ENCODE data around the gene CD7.
"Not testable (repeated sequence)": the region's sequence is repeated elsewhere in the genome, so short reads cannot be mapped to it uniquely, and the experiment has no call there.

The CD7 gene

DNA sequence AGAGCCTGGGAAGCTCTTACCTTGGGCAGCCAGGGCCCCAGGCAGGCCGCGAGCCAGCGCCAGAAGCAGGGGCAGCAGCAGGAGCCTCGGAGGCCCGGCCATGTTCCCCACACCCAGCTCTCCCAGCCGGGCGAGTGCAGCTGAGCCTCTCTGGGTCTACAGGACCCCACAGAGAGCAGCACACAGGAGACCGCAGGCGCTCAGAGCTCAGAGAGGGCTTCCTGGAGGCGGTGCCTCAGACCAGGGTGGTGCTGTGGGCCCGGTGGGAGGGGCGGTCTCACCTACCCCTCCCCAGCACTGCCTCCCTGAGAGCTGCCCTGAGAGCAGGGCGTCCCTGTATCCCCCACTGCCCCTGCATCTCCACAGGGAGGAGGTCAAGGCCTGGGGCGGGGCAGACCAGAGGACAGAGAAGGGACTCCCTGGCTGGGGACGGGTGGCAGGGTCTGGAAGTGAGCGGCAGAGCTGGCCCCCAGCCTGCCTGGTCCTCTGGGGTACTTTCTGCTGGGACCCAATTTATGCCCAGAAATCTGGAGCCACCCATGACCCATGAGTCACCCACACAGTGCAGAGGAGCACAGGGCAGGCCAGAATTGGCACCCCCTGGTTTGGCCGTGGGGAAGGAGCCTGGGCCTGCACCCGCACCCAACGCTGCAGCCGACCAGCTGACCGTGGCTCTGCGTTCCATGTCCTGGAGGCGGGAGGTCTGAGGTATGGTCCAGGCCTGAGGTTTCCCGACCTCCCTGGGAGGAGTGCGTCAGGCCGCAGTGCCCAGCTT, at the start of gene CD7:
Gene CD7, minus strand, starts transcription at position 215 of the 775 bp plus-strand sequence. Its CDS starts 113 bp downstream, at position 102.
- DNase-seq = peak; percentile 84

DNA sequence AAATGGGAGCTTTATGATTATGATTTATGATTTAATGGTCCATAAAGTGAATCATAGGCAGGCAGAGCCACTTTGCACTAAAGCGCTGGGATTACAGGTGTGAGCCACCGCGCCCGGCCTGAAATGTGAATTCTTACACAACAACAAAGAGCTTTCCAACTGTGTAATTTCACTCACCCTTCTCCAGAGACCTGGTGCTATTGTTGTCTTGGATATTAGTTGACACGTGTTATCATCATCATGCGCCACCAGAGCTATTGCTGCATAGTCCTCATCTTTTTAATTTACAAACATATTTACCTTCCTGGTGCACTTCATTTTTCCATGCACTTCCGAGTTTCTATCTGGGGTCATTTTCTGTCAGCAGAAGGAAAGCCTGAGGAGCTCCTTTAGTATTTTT, 49.3 kb upstream of the CD7 start:
- no peak for DNase-seq

DNA sequence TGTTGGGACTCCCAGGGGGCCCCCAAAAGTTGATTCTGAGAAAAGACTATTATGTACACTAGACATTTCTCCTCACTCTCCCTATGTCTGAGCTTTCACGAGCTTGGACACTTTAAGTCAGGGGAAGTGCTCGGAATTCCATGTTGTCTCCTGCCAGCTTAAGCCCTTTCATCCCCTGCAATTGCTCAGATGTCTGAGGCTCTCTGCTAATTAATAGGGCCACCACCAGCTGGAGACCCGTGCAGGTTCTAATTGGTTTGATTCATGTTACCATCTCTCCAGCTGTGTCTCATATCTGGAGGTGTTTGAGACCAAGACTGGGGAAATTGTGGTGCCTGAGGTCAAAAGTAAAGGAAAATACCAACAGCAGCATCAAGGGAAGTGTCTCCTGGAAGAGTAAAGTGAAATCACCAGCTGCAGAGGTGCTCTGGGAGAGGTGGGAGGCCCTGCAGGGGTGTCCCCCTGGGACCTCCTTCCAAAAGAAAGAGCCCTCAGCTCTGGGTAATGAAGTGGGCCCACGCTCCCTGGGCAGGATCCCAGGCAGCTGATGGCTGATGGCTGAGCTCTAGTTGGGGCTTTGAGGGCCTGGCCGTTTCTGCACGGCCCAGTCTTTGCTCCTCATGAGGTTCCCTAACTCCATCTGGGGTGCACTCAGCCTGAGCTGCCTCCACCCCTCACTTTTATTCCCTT, 48.3 kb upstream of the CD7 start:
- DNase-seq = no peak

DNA sequence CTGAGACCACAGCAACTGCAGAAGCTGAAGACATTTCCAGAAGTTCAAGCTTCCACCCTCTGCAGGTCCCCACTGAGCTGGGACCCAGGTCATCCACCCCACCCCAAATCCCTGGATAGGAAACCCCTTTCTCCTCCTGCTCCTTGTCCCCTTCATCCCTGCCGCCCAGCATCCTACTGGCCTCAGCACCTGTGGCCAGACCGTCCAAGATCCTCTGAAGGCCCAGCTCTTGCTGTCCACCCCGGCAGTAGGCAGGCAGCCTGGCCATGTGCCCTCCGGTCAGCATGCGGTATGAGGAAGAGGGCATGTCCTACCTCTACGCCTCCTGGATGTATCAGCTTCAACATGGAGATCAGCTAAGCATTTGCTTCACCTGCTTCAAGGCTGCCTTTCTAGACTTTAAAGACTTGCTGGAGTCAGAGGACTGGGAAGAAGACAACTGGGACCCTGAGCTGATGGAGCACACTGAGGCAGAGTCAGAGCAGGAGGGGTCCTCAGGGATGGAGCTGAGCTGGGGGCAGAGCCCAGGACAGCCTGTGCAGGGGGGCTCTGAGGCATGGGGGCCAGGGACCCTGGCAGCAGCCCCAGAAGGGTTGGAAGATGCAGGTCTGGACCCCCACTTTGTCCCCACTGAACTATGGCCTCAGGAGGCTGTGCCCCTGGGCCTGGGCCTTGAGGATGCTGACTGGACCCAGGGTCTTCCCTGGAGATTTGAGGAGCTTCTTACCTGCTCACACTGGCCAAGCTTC, 44.7 kb upstream of the CD7 start:
- no peak for DNase-seq

DNA sequence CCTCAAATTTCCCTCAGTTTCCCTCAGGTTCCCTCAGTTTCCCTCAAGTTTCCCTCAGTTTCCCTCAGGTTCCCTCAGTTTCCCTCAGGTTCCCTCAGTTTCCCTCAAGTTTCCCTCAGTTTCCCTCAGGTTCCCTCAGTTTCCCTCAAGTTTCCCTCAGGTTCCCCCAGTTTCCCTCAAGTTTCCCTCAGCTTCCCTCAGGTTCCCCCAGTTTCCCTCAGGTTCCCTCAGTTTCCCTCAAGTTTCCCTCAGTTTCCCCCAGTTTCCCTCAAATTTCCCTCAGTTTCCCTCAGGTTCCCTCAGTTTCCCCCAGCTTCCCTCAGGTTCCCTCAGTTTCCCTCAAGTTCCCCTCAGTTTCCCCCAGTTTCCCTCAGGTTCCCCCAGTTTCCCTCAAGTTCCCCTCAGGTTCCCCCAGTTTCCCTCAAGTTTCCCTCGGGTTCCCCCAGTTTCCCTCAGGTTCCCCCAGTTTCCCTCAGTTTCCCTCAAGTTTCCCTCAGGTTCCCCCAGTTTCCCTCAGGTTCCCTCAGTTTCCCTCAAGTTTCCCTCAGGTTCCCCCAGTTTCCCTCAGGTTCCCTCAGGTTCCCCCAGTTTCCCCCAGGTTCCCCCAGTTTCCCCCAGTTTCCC, 42.2 kb upstream of the CD7 start:
- DNase-seq = not testable (repeated sequence)

DNA sequence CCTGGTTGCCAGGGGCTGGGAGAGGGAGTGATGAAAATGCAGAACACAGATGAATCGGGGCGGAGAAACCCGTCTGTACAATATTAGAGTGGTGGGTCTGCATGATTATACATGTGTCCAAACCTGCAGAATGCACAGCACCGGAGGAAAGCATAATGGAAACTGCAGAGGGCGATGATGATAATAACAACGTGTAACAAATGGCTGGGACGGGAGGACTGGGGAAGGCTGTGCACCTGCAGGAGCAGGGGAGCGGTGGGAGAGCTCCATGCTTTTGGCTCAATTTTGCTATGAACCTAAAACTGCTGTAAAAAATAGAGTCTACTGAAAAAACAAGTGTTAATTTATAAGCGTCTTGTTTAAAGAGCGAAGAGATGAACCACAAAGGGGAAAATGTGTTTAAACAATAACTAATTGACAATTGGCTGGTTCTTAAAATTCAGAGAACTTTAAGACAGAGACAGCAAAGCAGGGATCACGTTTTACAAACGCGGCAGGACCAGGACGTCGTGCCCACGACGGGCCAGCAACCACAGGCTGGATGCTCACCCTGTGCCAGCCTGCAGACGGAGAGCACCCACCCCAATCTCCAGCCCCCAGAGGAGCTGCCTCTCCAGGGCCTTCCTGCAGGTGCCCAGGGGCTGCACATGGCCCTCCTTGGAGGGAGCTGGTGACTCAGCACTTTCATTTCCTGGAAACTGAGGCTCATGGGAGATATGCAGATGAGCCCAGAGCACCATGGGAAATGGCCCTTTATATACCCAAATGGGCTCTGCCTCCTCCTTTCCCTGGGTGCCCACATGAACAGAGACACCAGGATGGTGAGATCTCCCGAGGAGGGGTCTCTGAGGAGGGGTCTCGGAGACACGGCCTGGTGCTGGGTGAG, 41.3 kb upstream of the CD7 start, which contains the start of gene TEX19:
Gene TEX19, plus strand, starts transcription at position 783 of the 886 bp plus-strand sequence. CDS start 2,904 bp downstream, outside the sequence.
- no peak for DNase-seq

DNA sequence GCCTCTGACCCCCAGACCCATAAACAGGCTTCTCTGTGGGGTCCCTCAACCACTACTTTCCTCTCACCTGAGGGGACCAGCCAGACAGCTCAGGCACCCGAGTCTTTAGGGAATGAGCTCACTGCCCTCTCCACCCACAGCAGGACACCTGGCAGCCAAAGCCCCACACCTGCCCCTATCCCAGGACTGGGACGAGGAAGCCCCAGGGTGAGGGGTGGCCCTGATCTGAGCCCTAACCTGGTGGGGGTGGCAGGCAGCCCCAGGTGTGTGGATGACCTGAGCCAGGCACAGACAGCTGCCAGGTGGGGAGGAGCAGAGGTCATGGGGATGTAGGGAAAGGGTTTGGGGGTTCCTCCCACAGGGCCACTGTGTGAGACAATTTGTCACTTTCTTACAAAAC, 40.0 kb upstream of the CD7 start:
- DNase-seq = no peak

DNA sequence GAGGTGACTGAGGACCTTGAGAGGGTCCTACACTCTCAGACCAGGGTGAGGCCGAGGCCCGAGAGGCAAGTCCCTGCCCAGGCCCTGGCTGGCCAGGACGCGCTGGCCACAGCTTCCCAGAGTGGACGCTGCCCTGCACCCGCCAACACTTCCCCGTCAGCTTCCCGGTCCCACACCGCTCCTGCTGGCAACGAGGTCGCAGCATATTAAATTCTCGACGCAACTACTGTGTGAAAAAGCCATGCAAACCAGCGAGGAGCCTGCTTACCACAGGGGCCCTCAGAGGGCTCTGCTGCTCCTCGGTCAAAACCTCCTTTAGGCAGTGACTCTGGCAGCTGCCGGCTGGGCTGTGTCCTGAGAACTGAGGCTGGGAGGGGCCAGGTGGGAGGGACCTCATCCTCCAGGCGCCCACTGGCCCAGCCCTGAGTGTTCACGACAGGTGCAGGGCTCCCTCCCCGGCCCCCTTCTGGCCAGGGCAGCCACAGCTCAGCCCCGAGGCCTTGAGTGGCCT, 39.5 kb upstream of the CD7 start:
- no peak for DNase-seq

DNA sequence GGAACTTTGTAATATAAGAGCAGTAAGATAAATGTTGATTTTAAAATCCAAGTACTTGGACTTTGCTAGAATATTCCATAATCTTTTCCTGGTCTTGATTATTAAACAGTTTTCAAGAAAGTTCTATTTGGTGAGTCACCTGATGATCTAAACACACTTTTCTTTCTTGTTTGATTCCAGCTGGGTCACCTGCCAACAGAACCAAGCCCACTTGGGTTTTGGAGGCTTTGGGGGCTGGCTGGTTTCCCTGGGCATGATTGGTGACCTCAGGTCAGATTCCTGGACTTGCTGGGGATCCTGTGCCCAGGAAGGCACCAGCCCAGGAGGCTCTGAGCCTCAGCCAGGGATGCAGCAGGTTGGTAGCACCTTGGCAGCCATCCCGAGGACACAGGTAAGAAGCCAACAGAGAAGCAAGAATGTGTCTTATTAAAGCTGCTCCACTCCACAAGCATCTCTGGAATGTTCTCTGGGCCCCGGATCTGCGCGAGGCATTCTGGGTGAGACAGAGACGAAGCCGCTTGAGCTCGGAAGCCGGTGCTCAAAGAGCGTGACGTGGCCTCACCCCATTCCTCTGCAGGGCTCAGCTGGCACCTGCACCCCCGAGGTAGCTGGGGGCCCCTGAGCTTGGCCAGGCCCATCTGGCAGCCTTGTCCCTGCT, 38.5 kb upstream of the CD7 start:
- DNase-seq = no peak

DNA sequence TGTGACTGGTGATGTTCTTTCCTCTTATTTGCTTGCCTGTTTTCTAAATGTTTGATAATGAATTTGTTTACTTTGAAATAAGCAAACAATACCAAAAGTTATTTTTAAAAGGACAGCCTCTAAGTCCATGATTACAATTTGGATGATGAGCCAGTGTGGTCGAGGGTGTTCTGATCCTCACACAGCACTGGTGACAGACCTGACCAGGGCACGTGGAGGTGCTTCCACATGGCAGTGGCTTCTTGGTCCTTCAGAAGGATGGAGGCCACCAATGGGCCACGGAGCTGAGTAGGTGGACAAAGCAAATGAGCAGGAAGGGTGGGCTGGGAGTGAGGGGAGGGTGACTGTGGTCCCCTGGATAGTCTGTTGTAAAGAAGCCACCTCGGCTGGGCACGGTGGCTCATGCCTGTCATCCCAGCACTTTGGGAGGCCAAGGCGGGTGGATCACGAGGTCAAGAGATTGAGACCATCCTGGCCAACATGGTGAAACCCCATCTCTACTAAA, 37.4 kb upstream of the CD7 start:
- no peak for DNase-seq

DNA sequence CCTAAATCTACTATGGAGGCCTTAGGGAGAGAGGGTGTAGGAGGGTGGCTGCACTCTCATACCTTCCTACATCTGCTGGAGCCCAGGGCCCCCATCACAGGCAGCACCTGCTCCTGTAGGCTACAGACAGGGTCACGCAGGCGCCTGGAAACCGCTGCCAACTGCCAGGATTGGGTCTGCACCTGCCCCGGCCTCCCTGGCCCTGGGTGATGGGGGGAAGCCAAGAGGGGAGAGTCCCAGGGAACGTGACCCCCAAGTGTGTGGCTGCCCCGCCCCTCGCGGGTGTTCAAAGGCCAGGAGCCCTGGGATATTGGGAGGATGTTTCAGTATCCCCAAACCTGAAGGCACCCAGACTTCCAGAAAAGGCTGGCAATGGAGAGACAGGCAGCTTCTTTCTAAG, 36.1 kb upstream of the CD7 start:
- DNase-seq = no peak

DNA sequence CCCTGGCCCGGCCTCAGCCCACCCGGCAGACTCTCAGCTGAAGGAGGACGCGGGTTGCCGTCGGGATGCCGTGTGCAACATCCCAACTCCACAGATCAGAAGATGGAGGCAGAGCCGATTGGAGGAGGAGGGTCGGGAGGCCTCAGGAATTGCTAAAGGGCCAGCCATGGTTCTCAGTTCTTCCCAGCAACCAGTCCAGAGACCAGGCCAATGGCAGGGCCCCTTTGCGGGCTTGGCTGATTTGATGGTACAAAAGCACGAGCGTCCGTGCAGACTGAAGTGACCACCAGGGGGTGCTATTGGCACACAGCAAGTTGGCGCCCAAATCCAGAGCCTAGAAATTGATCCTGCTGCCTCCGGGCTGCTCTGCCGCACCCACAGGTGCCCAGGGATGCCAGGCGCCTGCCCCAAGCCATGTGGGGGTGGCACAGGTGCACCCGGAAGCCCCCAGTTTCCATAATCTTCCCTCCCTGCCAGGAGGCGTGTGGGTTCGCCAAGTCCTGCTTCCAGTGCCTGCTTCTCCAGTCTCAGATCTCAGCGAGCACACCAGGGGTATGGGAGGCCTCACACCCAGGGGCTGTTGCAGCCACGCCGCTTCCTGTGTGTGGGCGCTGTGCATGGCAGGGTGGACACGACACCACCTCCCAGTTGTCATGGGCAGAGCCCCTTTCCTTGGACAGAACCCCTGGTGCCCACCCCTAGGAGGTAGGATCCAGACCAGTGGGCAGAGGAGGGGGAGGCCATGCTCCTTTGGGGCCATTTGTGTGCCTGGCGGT, 34.5 kb upstream of the CD7 start:
- peak; percentile 91 for DNase-seq

DNA sequence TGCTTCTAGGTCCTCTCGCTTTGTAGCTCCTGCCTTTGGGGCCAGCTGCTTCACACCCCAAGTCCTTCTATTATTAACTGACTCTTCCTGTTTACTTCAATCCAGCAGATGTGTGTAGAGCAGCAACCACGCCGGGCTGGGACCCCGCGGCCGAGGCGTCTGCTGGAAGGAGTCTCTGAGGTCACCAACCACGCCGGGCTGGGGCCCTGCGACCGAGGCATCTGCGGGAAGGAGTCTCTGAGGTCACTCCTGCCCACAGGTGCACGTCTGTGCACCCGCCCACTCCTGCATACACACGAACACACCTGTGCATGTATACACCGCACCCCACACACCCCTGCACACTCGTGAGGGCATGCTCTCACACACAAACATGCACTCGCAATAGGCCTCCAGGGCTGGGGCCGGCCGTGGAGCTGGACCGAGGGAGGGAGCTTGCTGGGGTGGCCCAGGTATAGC, 33.9 kb upstream of the CD7 start:
- no peak for DNase-seq

DNA sequence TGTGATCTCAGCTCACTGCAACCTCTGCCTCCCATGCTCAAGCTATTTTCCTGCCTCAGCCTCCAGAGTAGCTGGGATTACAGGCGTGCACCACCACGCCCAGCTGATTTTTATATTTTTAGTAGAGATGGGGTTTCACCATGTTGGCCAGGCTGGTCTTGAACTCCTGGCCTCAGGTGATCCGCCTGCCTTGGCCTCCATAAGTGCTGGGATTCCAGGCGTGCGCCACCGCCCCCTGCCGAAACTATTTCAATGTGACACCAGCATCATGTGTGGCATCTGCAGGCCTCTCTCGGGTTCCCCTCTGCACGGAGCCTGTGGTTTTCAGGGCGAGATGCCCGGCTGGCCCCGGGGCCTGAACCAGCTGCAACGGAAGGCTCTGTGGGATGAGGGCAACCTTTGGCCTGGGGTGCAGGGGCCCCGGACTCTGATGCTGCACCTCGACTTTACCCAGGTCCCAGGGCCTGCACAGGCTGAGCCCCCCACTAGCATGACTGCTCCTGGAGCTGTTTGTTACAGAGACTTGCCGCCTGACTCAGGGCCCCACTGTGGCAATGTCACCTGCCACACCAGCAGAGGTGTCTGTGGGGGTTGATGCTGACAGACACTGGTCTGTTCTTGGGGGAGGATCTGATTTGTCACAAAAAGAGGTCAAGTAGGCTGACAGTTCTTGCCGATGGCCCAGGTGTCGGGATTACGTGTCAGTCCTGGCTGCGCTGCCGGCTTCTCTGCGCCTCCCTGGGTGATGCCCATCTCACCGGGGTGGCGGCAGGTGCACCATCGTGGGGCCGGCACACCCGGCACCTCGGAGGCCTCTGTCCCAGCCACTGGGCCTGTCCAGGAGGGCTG, 33.0 kb upstream of the CD7 start:
- peak; percentile 51 for DNase-seq

DNA sequence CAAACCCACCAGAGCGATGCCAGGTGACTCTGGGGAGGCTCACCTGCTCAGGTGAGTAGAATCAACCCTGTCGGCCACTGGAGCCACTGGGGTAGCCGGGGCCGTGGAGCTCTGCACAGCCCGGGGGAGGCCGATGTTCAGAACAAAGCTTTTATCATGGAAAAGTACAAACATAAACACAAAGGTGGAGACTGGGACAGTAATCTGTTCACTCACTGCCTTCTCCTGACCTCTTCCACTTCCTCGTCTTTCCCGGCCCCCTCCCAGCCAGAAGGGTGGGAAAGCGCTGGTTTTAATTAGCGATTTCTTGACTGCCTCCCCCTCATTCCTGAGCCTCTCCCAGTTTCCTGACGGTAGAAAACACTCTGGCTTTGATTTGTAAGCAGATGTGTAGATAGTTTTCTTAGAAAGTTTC, 31.9 kb upstream of the CD7 start:
- DNase-seq = no peak

DNA sequence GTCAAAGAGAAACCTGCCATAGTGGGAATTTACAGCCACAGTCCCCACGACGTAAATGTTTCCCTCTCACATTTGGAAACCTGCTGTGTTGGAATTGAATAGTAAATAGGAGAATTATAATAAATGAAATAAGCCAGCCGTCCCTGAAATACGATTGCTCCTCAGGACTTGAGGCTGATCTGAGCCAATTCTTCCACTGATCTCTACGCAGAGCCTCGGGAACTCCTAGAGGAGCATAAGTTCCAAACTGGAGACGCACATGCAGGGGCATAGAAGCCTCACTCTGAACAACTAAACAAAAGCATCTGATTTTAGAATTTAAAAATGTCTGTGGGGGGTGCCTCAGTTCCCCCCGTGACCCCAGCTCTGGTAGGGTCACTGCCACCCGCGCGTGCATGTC, 31.5 kb upstream of the CD7 start:
- no peak for DNase-seq

DNA sequence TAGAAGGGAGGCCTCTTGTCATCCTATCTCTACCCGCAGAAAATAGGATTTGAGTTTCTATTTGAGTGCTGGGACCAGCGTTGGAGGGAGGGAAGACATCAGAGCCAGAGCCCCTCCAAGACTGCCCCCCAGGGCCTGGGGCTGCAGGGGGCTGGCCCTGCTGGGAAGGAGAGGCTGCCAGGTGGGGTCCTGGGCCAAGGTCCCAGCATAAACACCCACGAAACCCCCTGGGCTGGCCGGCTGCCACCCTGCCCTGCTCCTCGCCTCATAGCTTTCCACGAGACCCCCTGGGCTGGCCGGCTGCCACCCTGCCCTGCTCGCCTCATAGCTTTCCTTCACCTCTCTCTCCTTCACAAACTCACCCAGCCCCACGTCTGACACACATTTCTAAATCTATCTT, 31.0 kb upstream of the CD7 start:
- no peak for DNase-seq

DNA sequence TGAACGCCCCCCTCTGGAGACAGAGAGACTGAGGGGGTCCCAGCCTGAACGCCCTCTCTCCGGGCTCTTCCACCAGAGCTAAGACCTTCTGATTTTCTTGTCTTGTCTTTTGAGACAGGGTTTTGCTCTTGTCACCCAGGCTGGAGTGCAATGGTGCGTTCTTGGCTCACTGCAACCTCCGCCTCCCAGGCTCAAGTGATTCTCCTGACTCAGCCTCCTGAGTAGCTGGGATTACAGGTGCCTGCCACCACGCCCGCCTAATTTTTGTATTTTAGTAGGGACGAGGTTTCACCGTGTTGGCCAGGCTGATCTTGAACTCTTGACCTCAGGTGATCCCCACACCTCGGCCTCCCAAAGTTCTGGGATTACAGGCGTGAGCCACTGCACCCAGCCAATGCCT, 30.6 kb upstream of the CD7 start:
- DNase-seq = not testable (repeated sequence)

Data from CD4-positive, alpha-beta T cell treated with Interleukin-17A for 4 hours (primary cell).